Measurements from ENCODE around the gene MELTF. TPM values are rescaled to one million over a fixed set of nuclear protein-coding genes. Genes with fewer than 3 reads are reported as not detected.

MELTF gene
- total and polyA plus RNA-seq, 9 of the 15 experiments (the other 6 are each of a cell fraction or from before 2014, with no cell fraction given): 0.35 to 10.5 (median 4.5) TPM

GRCh38 chr3:196968233-196969133 is 61.1 kb downstream of the MELTF start, which contains the start of gene PIGZ (continued):
- TF ChIP-seq NBN (IDR thresholded peaks at IDR 0.05; ENCODE audit: low read depth): no peak
- no peak for TF ChIP-seq RAD21 (CRISPR knock-in tag; conservative IDR thresholded peaks at IDR 0.05 in 1 of 2, IDR thresholded peaks at IDR 0.05 in 1 of 2)
- peak; percentile 78 for TF ChIP-seq CXXC5 (CRISPR knock-in tag; IDR thresholded peaks at IDR 0.05)
- TF ChIP-seq ATF1 (CRISPR knock-in tag; IDR thresholded peaks at IDR 0.05): no peak
- no peak for TF ChIP-seq ATF1 (tag; IDR thresholded peaks at IDR 0.05)
- TF ChIP-seq DDX20 (tag; IDR thresholded peaks at IDR 0.05; ENCODE audit: low read depth): no peak
- TF ChIP-seq NR2C1 (IDR thresholded peaks at IDR 0.05): no peak
- no peak for TF ChIP-seq NR2C1 (tag; IDR thresholded peaks at IDR 0.05)
- no peak for TF ChIP-seq NCOA6 (IDR thresholded peaks at IDR 0.05)
- no peak for TF ChIP-seq ZKSCAN1 (IDR thresholded peaks at IDR 0.05; ENCODE audit: low read depth, low read length)
- no peak for TF ChIP-seq CBFB (CRISPR knock-in tag; IDR thresholded peaks at IDR 0.05)
- no peak for TF ChIP-seq DMBX1 (CRISPR knock-in tag; IDR thresholded peaks at IDR 0.05; ENCODE audit: borderline replicate concordance)
- TF ChIP-seq ZNF445 (CRISPR knock-in tag; IDR thresholded peaks at IDR 0.05; ENCODE audit: low read depth): no peak
- TF ChIP-seq UBTF (IDR thresholded peaks at IDR 0.05; ENCODE audit: borderline replicate concordance in 1 of 2, low read depth in 2 of 2, low read length in 2 of 2): peak in 1 of 2 experiments; percentile 60; a peak in 1 of 4 replicates
- no peak for TF ChIP-seq PTBP1 (IDR thresholded peaks at IDR 0.05; ENCODE audit: low read depth, low read length)
- TF ChIP-seq ZFX (CRISPR knock-in tag; IDR thresholded peaks at IDR 0.05): peak; percentile 83
- peak; percentile 48 for TF ChIP-seq CCNT2 (IDR thresholded peaks at IDR 0.05; ENCODE audit: borderline replicate concordance, extremely low read depth, insufficient read length, low read depth, low read length)
- TF ChIP-seq, protein P1, sequence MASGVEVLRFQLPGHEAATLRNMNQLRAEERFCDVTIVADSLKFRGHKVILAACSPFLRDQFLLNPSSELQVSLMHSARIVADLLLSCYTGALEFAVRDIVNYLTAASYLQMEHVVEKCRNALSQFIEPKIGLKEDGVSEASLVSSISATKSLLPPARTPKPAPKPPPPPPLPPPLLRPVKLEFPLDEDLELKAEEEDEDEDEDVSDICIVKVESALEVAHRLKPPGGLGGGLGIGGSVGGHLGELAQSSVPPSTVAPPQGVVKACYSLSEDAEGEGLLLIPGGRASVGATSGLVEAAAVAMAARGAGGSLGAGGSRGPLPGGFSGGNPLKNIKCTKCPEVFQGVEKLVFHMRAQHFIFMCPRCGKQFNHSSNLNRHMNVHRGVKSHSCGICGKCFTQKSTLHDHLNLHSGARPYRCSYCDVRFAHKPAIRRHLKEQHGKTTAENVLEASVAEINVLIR (CRISPR knock-in tag; IDR thresholded peaks at IDR 0.05): no peak
- TF ChIP-seq STAG1 (CRISPR knock-in tag; IDR thresholded peaks at IDR 0.05; ENCODE audit: borderline replicate concordance): no peak
- TF ChIP-seq HNRNPLL (IDR thresholded peaks at IDR 0.05; ENCODE audit: low read depth, low read length, poor library complexity, severe bottlenecking): peak; percentile 79
- TF ChIP-seq, protein P2, sequence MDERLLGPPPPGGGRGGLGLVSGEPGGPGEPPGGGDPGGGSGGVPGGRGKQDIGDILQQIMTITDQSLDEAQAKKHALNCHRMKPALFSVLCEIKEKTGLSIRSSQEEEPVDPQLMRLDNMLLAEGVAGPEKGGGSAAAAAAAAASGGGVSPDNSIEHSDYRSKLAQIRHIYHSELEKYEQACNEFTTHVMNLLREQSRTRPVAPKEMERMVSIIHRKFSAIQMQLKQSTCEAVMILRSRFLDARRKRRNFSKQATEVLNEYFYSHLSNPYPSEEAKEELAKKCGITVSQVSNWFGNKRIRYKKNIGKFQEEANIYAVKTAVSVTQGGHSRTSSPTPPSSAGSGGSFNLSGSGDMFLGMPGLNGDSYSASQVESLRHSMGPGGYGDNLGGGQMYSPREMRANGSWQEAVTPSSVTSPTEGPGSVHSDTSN (CRISPR knock-in tag; IDR thresholded peaks at IDR 0.05; ENCODE audit: low read depth): no peak
- TF ChIP-seq, protein P2 (tag; conservative IDR thresholded peaks at IDR 0.05; ENCODE audit: low read depth): no peak
- no peak for TF ChIP-seq RHOXF2B (CRISPR knock-in tag; conservative IDR thresholded peaks at IDR 0.05)

Measured in K562 (cell line).